CD14-positive monocyte (primary cell): ENCODE data around the gene CNKSR2. TPM values are rescaled to one million over a fixed set of nuclear protein-coding genes. Genes with fewer than 3 reads are reported as not detected.

Experiments
- DNase-seq, 3 donors: peaks; one replicate each; pipeline ENCODE4 v3.0.0-alpha.2; 2011 to 2022
- H2AFZ ChIP-seq: 2 replicates; pipeline ENCODE4 v1.6.0; 2012; ENCODE audit warnings: mild to moderate bottlenecking, low read depth, low read length, inconsistent platforms; ENCODE audit not compliant: insufficient read depth, poor library complexity, severe bottlenecking
- H3K27ac ChIP-seq, 2 donors: 1 replicate in 1 of 2; 2 replicates in 1 of 2; pipeline ENCODE4 v1.5.1; 2012 to 2013; ENCODE audit warnings: low read length in 2 of 2, control low read depth in 1 of 2, inconsistent platforms in 1 of 2, low read depth in 1 of 2, mild to moderate bottlenecking in 1 of 2
- H3K27me3 ChIP-seq, 2 donors: one replicate each; pipeline versions ENCODE4 v1.6.0 to v1.6.1; 2011 to 2013; ENCODE audit warnings: low read length in 2 of 2; ENCODE audit not compliant: control insufficient read depth in 2 of 2, insufficient read depth in 2 of 2
- H3K36me3 ChIP-seq, 2 donors: replicated peaks in 1 of 2; 1 replicate in 1 of 2; 2 replicates in 1 of 2; pipeline versions ENCODE4 v1.5.1 to v1.6.1; 2012 to 2013; ENCODE audit warnings: low read length in 2 of 2, control low read depth in 1 of 2, inconsistent platforms in 1 of 2, mild to moderate bottlenecking in 1 of 2; ENCODE audit not compliant: insufficient read depth in 2 of 2, control insufficient read depth in 1 of 2
- H3K4me1 ChIP-seq, 2 donors: 1 replicate in 1 of 2; 2 replicates in 1 of 2; pipeline versions ENCODE4 v1.5.1 to v1.6.1; 2012 to 2013; ENCODE audit warnings: low read length in 2 of 2, control low read depth in 1 of 2, inconsistent platforms in 1 of 2, mild to moderate bottlenecking in 1 of 2, moderate library complexity in 1 of 2; ENCODE audit not compliant: insufficient read depth in 2 of 2, control insufficient read depth in 1 of 2
- H3K4me2 ChIP-seq: replicated peaks from 2 replicates; pipeline ENCODE3; 2012; ENCODE audit warnings: low read length, moderate library complexity, mild to moderate bottlenecking; ENCODE audit not compliant: poor library complexity, severe bottlenecking; ENCODE audit errors: extremely low read depth
- H3K4me3 ChIP-seq, 3 experiments: fragments of 200-600 bp in 1 of 3; sonication (generic) in 1 of 3; replicated peaks in 1 of 3; 1 replicate in 2 of 3; 2 replicates in 1 of 3; pipeline ENCODE4 v1.5.1; 2011 to 2013; ENCODE audit warnings: low read length in 3 of 3, mild to moderate bottlenecking in 3 of 3, control low read depth in 2 of 3, low read depth in 2 of 3, inconsistent platforms in 1 of 3, moderate library complexity in 1 of 3
- H3K79me2 ChIP-seq: 2 replicates; pipeline ENCODE4 v1.6.0; 2012; ENCODE audit warnings: mild to moderate bottlenecking, control low read depth, inconsistent platforms, low read length, moderate library complexity; ENCODE audit not compliant: insufficient read depth
- H3K9ac ChIP-seq: 2 replicates; pipeline ENCODE4 v1.6.0; 2017; ENCODE audit warnings: low read length, mild to moderate bottlenecking; ENCODE audit not compliant: insufficient read depth, poor library complexity, severe bottlenecking
- H3K9me3 ChIP-seq, 2 donors: replicated peaks in 1 of 2; 1 replicate in 1 of 2; 2 replicates in 1 of 2; pipeline versions ENCODE4 v1.5.1 to v1.6.1; 2012 to 2013; ENCODE audit warnings: low read length in 2 of 2, control low read depth in 1 of 2; ENCODE audit not compliant: control insufficient read depth in 1 of 2, insufficient read depth in 1 of 2
- H4K20me1 ChIP-seq: 2 replicates; pipeline ENCODE4 v1.6.0; 2012; ENCODE audit warnings: mild to moderate bottlenecking, low read length, control low read depth, moderate library complexity; ENCODE audit not compliant: insufficient read depth
- H3K27ac Mint-ChIP-seq, 7 donors: one replicate each; pipeline ENCODE4 v1.8.0; 2020; ENCODE audit warnings: mild to moderate bottlenecking in 7 of 7, mixed read lengths in 7 of 7, moderate library complexity in 6 of 7, inconsistent platforms in 2 of 7
- H3K27me3 Mint-ChIP-seq, 3 donors: one replicate each; pipeline ENCODE4 v1.8.0; 2021 to 2022; ENCODE audit warnings: low read depth in 3 of 3, mild to moderate bottlenecking in 3 of 3, mixed read lengths in 3 of 3, moderate library complexity in 3 of 3, inconsistent platforms in 1 of 3
- H3K36me3 Mint-ChIP-seq, 2 donors: one replicate each; pipeline ENCODE4 v1.8.0; 2020; ENCODE audit warnings: mixed read lengths in 2 of 2, inconsistent platforms in 1 of 2, mild to moderate bottlenecking in 1 of 2
- H3K4me1 Mint-ChIP-seq: one replicate; pipeline ENCODE4 v1.8.0; 2020; ENCODE audit warnings: mild to moderate bottlenecking, mixed read lengths
- H3K4me3 Mint-ChIP-seq, 2 donors: one replicate each; pipeline ENCODE4 v1.8.0; 2020; ENCODE audit warnings: mild to moderate bottlenecking in 2 of 2, mixed read lengths in 2 of 2, moderate library complexity in 1 of 2
- H3K9me3 Mint-ChIP-seq, 7 donors: one replicate each; pipeline ENCODE4 v1.8.0; 2020 to 2022; ENCODE audit warnings: mixed read lengths in 7 of 7, mild to moderate bottlenecking in 6 of 7, moderate library complexity in 6 of 7, inconsistent platforms in 2 of 7
- WGBS: methylation state at CpG from one replicate; pipeline ENCODE4 v1.1.5; 2013; ENCODE audit warnings: missing lambda C conversion rate; ENCODE audit not compliant: insufficient coverage; 5-methylcytosine and 5-hydroxymethylcytosine counted together
- intact Hi-C, 2 donors: fragments of 100-400 bp; cut with micrococcal nuclease; formaldehyde crosslinking; loops; one replicate each; pipeline versions ENCODE4 v1.15.0 to v1.15.1; 2023
- polyA plus RNA-seq, 3 donors: library from polyadenylated mRNA; depleted of rRNA in 1 of 3; unstranded in 2 of 3; stranded (reverse) in 1 of 3; fragments of 300-500 nt in 2 of 3; fragments of >200 nt in 1 of 3; fragmentation: Illumina TruSeq in 2 of 3; gene quantifications; 1 replicate in 2 of 3; 2 replicates in 1 of 3; pipeline ENCODE4 v1.2.3, GENCODE V29; 2012 to 2021
- TF ChIP-seq, protein P1 (sequence below): fragments of 200-600 bp; IDR thresholded peaks from one replicate; pipeline ENCODE4 v1.8.0; 2022; ENCODE audit warnings: antibody characterized with exemption, mild to moderate bottlenecking

Gene CNKSR2
- polyA plus RNA-seq, 3 donors, result 0.12 TPM; not detected in 2

GRCh38 chrX:21661316-21661715 lies 287.1 kb downstream of the CNKSR2 start:
- no peak overlapping the region for H2AFZ ChIP-seq
- Mint-ChIP-seq H3K9me3 (peaks cover 2 to 18% (median 6%) of the 10 kb centered on the region in 7 donors), H3K27me3 (peaks cover 18 to 44% (median 31%) of the 10 kb centered on the region in 3 donors), H3K36me3 (no peaks in the 10 kb centered on the region), H3K27ac (no peak overlapping the region), H3K4me1 (no peaks in the 10 kb centered on the region), H3K4me3 (no peak overlapping the region)
- H3K4me3 ChIP-seq, result no peak overlapping the region
- DNase-seq, result no peak
- no peak overlapping the region for H3K9ac ChIP-seq
- no peaks in the 10 kb centered on the region for H4K20me1 ChIP-seq
- intact Hi-C loops, result no loop called here
- H3K9me3 ChIP-seq, result peaks cover 4 to 24% of the 10 kb centered on the region in 2 donors
- no peaks in the 10 kb centered on the region for H3K4me1 ChIP-seq
- peaks cover 5 to 35% of the 10 kb centered on the region in 2 donors for H3K27me3 ChIP-seq
- no peaks in the 10 kb centered on the region for H3K36me3 ChIP-seq
- TF ChIP-seq, protein P1, sequence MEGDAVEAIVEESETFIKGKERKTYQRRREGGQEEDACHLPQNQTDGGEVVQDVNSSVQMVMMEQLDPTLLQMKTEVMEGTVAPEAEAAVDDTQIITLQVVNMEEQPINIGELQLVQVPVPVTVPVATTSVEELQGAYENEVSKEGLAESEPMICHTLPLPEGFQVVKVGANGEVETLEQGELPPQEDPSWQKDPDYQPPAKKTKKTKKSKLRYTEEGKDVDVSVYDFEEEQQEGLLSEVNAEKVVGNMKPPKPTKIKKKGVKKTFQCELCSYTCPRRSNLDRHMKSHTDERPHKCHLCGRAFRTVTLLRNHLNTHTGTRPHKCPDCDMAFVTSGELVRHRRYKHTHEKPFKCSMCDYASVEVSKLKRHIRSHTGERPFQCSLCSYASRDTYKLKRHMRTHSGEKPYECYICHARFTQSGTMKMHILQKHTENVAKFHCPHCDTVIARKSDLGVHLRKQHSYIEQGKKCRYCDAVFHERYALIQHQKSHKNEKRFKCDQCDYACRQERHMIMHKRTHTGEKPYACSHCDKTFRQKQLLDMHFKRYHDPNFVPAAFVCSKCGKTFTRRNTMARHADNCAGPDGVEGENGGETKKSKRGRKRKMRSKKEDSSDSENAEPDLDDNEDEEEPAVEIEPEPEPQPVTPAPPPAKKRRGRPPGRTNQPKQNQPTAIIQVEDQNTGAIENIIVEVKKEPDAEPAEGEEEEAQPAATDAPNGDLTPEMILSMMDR, result no peak
- no peak overlapping the region for H3K4me2 ChIP-seq
- no peaks in the 10 kb centered on the region for H3K79me2 ChIP-seq
- no CpG with 5 or more reads among the region's 6 CpGs for WGBS
- no peak overlapping the region for H3K27ac ChIP-seq

DNA sequence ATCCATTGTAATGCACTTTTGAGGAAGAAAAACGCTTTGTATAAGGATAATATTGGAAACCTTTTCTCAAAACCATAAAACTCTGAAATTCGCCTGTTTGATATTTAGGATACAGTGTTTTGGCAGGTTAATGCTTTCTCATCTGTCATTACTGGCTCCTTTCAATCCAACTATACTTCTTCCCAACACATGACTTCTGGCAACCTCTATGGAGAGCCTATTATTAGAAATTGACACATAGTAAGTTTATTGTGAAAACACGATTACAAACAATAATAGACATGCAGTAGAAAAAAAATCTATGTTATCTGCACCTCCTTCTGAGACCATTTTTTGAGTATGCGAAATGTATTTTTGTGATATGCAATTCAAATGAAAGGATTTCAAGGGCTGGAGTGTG lies 288.5 kb downstream of the CNKSR2 start:
- Histone ChIP-seq H2AFZ (no peak overlapping the region), H3K9me3 (peaks cover 0 to 11% of the 10 kb centered on the region in 2 donors), H3K27ac (no peak overlapping the region), H3K4me1 (no peaks in the 10 kb centered on the region), H3K36me3 (no peaks in the 10 kb centered on the region), H3K79me2 (no peaks in the 10 kb centered on the region), H4K20me1 (no peaks in the 10 kb centered on the region), H3K4me3 (no peak overlapping the region), H3K9ac (no peak overlapping the region), H3K27me3 (peaks cover 5 to 20% of the 10 kb centered on the region in 2 donors), H3K4me2 (no peak overlapping the region)
- Mint-ChIP-seq H3K4me3 (no peak overlapping the region), H3K27me3 (peaks cover 15 to 29% (median 23%) of the 10 kb centered on the region in 3 donors), H3K27ac (no peak overlapping the region), H3K4me1 (no peaks in the 10 kb centered on the region), H3K36me3 (no peaks in the 10 kb centered on the region), H3K9me3 (peaks cover 0 to 8% (median 2%) of the 10 kb centered on the region in 7 donors)
- no CpG with 5 or more reads among the region's 4 CpGs for WGBS
- TF ChIP-seq, protein P1, result no peak
- DNase-seq, result no peak
- intact Hi-C loops, result no loop called here
